DMS153 treated with DMSO at 0.1 percent for 48 hours (cell line): Measurements from ENCODE around the gene C9orf152.
A peak's percentile ranks its signal among the peaks of the same experiment; 100 is the strongest.

Experiments
- DNase-seq: peaks from one replicate; lab custom pipeline; 2025; ENCODE audit not compliant: unreplicated experiment; lab: John Stamatoyannopoulos, UW

C9orf152 gene

GRCh38 chr9:110183208-110184145, 24.5 kb downstream of the C9orf152 start:
- peak; percentile 76 for DNase-seq

GRCh38 chr9:110180511-110181434, 27.2 kb downstream of the C9orf152 start:
- DNase-seq: no peak

- no peak for DNase-seq
Measured at GRCh38 chr9:110179734-110180133, 28.2 kb downstream of the C9orf152 start.

GRCh38 chr9:110178281-110178680, 29.7 kb downstream of the C9orf152 start:
- DNase-seq: no peak

- no peak for DNase-seq
Measured at GRCh38 chr9:110175275-110175968, 32.5 kb downstream of the C9orf152 start.

GRCh38 chr9:110173322-110173642, 34.7 kb downstream of the C9orf152 start:
- DNase-seq: no peak

- no peak for DNase-seq
Measured at GRCh38 chr9:110170357-110171257, 37.4 kb downstream of the C9orf152 start.

GRCh38 chr9:110168486-110168885, 39.5 kb downstream of the C9orf152 start:
- no peak for DNase-seq

- no peak for DNase-seq
Measured at GRCh38 chr9:110161940-110162339, 46.0 kb downstream of the C9orf152 start.

- no peak for DNase-seq
Measured at GRCh38 chr9:110160685-110161084, 47.3 kb downstream of the C9orf152 start.

- no peak for DNase-seq
Measured at GRCh38 chr9:110160123-110160522, 47.8 kb downstream of the C9orf152 start.

GRCh38 chr9:110157823-110158664, 49.9 kb downstream of the C9orf152 start:
- DNase-seq: peak; percentile 13

- no peak for DNase-seq
Measured at GRCh38 chr9:110156902-110157301, 51.1 kb downstream of the C9orf152 start.

GRCh38 chr9:110156416-110156815, 51.5 kb downstream of the C9orf152 start:
- no peak for DNase-seq

GRCh38 chr9:110155751-110156150, 52.2 kb downstream of the C9orf152 start:
- DNase-seq: no peak

GRCh38 chr9:110153431-110153830, 54.5 kb downstream of the C9orf152 start:
- DNase-seq: no peak

GRCh38 chr9:110152704-110153374, 55.1 kb downstream of the C9orf152 start:
- DNase-seq: peak; percentile 61
